ENCODE data around the gene SLC26A9.

Gene SLC26A9

DNA sequence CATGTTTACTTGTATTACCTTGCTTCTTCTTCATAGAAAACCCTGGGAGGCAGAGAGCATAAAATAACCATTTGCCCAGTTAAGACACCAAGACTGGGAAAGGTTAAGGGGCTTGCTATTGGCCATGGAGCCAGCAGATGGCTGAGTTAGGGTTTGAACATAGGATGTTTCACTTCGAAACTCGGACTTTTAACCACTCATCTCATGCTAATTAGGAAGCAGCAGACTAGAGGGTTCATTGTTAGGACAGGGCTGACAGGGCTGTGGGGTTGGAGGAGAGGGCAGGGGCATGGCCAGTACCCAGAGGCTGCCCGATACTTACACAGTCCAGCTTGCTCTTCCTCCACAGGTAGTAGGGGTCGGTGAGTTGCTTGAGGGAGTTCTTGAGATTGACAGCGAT is 17.0 kb downstream of the SLC26A9 start:
- no peaks in the 10 kb centered on the region for H3K4me1 ChIP-seq (ENCODE audit: low read depth, poor library complexity, severe bottlenecking)
- H2AFZ ChIP-seq (ENCODE audit: low read depth), result no peak overlapping the region
- no peak overlapping the region for H3K4me3 ChIP-seq (IDR thresholded peaks at IDR 0.05; ENCODE audit: insufficient read depth, low read depth, low read length)
- no peak overlapping the region for H3K9ac ChIP-seq
- no peaks in the 10 kb centered on the region for H3K36me3 ChIP-seq (ENCODE audit: insufficient read depth)
- H3K27me3 ChIP-seq (ENCODE audit: insufficient read depth, low read depth), result no peaks in the 10 kb centered on the region; the same call in 1 of the 2 replicates
- no peaks in the 10 kb centered on the region for H3K79me2 ChIP-seq (ENCODE audit: insufficient read depth, low read depth)
- no peak overlapping the region for H3K4me2 ChIP-seq
- TF ChIP-seq, protein P1, sequence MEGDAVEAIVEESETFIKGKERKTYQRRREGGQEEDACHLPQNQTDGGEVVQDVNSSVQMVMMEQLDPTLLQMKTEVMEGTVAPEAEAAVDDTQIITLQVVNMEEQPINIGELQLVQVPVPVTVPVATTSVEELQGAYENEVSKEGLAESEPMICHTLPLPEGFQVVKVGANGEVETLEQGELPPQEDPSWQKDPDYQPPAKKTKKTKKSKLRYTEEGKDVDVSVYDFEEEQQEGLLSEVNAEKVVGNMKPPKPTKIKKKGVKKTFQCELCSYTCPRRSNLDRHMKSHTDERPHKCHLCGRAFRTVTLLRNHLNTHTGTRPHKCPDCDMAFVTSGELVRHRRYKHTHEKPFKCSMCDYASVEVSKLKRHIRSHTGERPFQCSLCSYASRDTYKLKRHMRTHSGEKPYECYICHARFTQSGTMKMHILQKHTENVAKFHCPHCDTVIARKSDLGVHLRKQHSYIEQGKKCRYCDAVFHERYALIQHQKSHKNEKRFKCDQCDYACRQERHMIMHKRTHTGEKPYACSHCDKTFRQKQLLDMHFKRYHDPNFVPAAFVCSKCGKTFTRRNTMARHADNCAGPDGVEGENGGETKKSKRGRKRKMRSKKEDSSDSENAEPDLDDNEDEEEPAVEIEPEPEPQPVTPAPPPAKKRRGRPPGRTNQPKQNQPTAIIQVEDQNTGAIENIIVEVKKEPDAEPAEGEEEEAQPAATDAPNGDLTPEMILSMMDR (conservative IDR thresholded peaks at IDR 0.05; ENCODE audit: low read depth, low read length), result no peak
- no peaks in the 10 kb centered on the region for H4K20me1 ChIP-seq (ENCODE audit: insufficient read depth)
- H3K27ac ChIP-seq, result no peak overlapping the region

DNA sequence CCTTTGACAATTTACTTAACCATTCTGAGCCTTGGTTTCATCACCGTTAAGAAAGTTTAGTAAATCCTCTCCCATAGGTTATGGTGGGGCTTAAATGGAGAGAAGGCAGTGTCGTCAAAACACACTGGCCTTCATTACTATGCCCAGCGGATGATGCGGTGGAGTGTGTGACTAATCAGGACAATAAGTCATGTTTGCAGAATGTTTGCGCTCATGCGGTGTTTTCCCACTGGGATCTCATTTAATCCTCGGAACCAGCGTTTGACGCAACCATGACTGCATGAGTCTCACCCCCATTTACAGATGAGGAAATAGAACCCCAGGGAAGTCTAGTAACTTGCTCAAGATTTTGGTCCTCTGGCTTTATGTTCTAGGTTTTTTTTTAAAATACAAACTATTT is 17.5 kb downstream of the SLC26A9 start:
- H3K27ac ChIP-seq, result no peak overlapping the region
- no peaks in the 10 kb centered on the region for H4K20me1 ChIP-seq (ENCODE audit: insufficient read depth)
- no peaks in the 10 kb centered on the region for H3K36me3 ChIP-seq (ENCODE audit: insufficient read depth)
- no peaks in the 10 kb centered on the region for H3K4me1 ChIP-seq (ENCODE audit: low read depth, poor library complexity, severe bottlenecking)
- no peak overlapping the region for H2AFZ ChIP-seq (ENCODE audit: low read depth)
- no peaks in the 10 kb centered on the region for H3K79me2 ChIP-seq (ENCODE audit: insufficient read depth, low read depth)
- no peak overlapping the region for H3K4me2 ChIP-seq
- H3K4me3 ChIP-seq (IDR thresholded peaks at IDR 0.05; ENCODE audit: insufficient read depth, low read depth, low read length), result no peak overlapping the region
- TF ChIP-seq, protein P1 (conservative IDR thresholded peaks at IDR 0.05; ENCODE audit: low read depth, low read length), result no peak
- H3K9ac ChIP-seq, result no peak overlapping the region
- no peaks in the 10 kb centered on the region; the same call in 1 of the 2 replicates for H3K27me3 ChIP-seq (ENCODE audit: insufficient read depth, low read depth)

DNA sequence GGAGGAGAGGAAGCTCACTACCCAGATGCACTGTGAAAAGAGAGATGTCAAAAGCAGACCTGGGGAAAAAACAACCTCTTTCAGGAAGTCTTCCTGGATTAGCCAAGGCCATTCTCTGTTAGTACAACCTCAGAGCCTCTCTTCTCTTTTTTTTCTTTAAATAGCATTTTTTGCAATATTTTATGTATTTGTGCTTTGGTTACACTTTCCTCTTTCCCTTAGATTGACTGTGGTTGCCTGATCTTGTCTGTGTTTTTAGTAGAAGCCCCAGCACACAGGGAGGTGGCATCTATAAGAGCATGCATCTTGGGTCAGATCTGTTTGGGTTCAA is 18.8 kb downstream of the SLC26A9 start:
- H3K27me3 ChIP-seq (ENCODE audit: insufficient read depth, low read depth), result no peaks in the 10 kb centered on the region
- H3K4me1 ChIP-seq (ENCODE audit: low read depth, poor library complexity, severe bottlenecking), result no peaks in the 10 kb centered on the region
- no peak overlapping the region for H3K27ac ChIP-seq
- no peaks in the 10 kb centered on the region for H4K20me1 ChIP-seq (ENCODE audit: insufficient read depth)
- H3K79me2 ChIP-seq (ENCODE audit: insufficient read depth, low read depth), result no peaks in the 10 kb centered on the region
- H3K9ac ChIP-seq, result no peak overlapping the region
- H2AFZ ChIP-seq (ENCODE audit: low read depth), result no peak overlapping the region
- TF ChIP-seq, protein P1 (conservative IDR thresholded peaks at IDR 0.05; ENCODE audit: low read depth, low read length), result no peak
- H3K36me3 ChIP-seq (ENCODE audit: insufficient read depth), result no peaks in the 10 kb centered on the region
- H3K4me3 ChIP-seq (IDR thresholded peaks at IDR 0.05; ENCODE audit: insufficient read depth, low read depth, low read length), result no peak overlapping the region
- no peak overlapping the region for H3K4me2 ChIP-seq

DNA sequence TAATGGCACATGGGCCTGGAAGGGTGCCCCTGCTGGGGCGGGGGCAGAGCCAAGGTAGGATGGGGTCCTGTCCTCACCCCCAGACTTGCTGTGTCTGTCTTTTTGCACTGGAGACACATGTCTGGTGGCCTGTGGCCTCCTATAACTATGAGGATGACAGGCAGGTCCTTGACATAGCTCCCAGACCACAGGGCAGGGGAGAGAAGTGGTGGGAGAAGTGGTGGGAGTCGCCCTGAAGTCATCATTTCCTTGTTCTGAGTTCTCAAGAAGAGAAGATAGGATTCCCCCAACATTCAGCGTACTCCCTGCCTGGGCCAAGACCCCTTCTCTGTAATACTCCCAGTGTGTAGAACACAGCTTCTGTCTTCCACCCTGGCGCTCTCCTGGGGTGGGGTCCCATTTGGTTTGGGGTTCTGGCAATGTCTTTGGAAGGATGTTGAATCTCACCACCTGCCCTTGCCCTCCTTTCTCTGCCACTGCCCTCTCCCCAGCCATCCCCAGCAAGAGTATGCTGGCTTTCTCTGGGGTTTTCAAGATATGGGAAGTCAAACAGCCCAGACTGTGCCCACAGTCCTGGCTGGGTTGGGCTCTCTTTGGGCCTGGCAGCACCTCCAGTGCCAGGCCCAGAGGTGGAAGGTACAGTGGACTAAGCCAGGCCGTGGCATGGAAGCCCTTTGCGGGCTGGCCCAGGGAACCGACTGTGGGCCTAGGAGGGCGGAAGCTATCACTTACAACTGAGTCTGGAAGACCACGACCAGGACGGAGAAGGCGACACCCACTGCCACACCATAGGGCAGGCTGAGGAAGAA is 19.4 kb downstream of the SLC26A9 start:
- no peak overlapping the region for H3K9ac ChIP-seq
- no peak overlapping the region for H3K4me3 ChIP-seq (IDR thresholded peaks at IDR 0.05; ENCODE audit: insufficient read depth, low read depth, low read length)
- no peaks in the 10 kb centered on the region for H3K27me3 ChIP-seq (ENCODE audit: insufficient read depth, low read depth)
- no peak overlapping the region for H2AFZ ChIP-seq (ENCODE audit: low read depth)
- H3K27ac ChIP-seq, result no peak overlapping the region
- no peaks in the 10 kb centered on the region for H4K20me1 ChIP-seq (ENCODE audit: insufficient read depth)
- no peaks in the 10 kb centered on the region for H3K79me2 ChIP-seq (ENCODE audit: insufficient read depth, low read depth)
- TF ChIP-seq, protein P1 (conservative IDR thresholded peaks at IDR 0.05; ENCODE audit: low read depth, low read length), result no peak
- no peak overlapping the region for H3K4me2 ChIP-seq
- H3K4me1 ChIP-seq (ENCODE audit: low read depth, poor library complexity, severe bottlenecking), result no peaks in the 10 kb centered on the region
- H3K36me3 ChIP-seq (ENCODE audit: insufficient read depth), result no peaks in the 10 kb centered on the region

Data from KMS-11 (cell line).